GM19193 (cell line): ENCODE data around the gene LRRC72.

Source experiments
- POLR2A ChIP-seq: IDR thresholded peaks from 4 replicates; pipeline ENCODE4 v1.6.1; 2011; ENCODE audit not compliant: insufficient read depth, insufficient read length; ENCODE audit errors: extremely low read depth

LRRC72 gene

DNA sequence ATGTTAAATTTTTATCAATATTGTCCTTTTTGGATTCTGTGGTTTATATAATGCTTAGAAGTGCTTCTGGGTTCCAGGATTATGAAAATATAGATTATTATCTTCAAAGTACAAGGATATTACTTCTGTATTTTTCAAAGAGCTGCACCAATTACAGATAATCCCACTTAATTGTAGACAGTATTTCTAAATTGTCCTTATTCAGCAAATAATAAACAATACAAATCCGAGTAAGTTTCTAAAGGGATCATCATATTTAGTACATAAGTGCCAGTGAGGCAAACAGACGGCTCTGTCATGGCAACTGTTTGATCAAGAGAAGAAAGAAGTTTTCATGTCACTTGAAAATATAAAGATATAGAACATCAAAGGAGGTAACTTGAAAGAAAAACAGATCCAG is 99.8 kb downstream of the LRRC72 start:
- TF ChIP-seq POLR2A: no peak

GRCh38 chr7:16627236-16627635 is 100.6 kb downstream of the LRRC72 start:
- TF ChIP-seq POLR2A: no peak

- no peak for TF ChIP-seq POLR2A
Observed at GRCh38 chr7:16630654-16631053, 104.0 kb downstream of the LRRC72 start.
